Left kidney (tissue), 2 donors: ENCODE measurements around the gene TRIM14. TPM values are rescaled to one million over a fixed set of nuclear protein-coding genes. Genes with fewer than 3 reads are reported as not detected.
"Not testable (repeated sequence)": the region's sequence is repeated elsewhere in the genome, so short reads cannot be mapped to it uniquely, and the experiment has no call there.

Experiments used
- DNase-seq: peaks from one replicate; pipeline ENCODE4 v3.0.0-alpha.2; 2013
- polyA plus RNA-seq: library from polyadenylated mRNA; unstranded; fragments of 120-200 nt; gene quantifications from one replicate; pipeline ENCODE4 v1.2.1, GENCODE V29; 2013; ENCODE audit not compliant: insufficient read length

Gene TRIM14
- polyA plus RNA-seq, 1 donor, result 8.0 TPM

GRCh38 chr9:98142925-98143481 lies 24.0 kb upstream of the TRIM14 start:
- DNase-seq, result no peak

GRCh38 chr9:98142182-98142907 lies 23.3 kb upstream of the TRIM14 start:
- DNase-seq, result no peak

- DNase-seq, result no peak
These were observed 21.5 kb upstream of the TRIM14 start for GRCh38 chr9:98140503-98140902.

DNA sequence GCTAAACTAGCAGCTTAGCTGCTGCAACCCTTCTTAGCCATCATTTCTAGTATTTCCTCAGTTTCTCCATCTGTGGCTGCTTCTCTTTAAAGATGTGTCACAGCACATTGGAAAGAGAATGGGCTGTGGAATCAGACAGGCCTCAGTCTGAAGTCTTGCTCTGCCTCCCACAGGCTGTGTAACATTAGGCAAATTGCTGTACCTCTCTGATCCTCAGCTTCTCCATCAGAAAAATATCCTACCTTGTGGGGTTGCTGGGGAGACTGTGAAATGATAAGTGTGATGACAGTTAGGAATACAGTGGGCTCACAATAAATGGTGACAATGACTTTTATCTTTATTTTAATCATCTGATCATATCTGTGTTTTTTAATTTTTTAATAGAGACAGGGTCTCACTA lies 17.5 kb upstream of the TRIM14 start:
- DNase-seq, result no peak

DNA sequence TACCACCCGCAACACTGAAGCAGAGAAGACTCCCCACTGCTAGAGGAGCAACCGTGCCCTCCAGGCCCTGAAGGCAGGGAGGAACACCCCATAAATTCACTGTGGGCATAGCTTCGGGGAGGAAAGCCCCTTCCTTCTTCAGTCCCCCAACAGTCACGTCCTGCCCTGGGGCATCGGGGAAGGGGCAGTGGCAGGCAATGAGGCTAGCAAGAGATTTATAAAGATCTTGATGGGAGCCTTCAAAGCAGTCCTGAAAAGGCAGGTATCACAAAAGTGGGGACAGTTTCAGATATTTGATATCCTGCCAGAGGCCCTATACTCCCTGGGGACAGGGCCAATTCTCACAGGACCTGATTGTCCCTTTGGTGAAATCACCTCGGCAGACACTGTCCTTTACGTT lies 16.9 kb upstream of the TRIM14 start:
- no peak for DNase-seq

GRCh38 chr9:98135558-98135934 lies 16.5 kb upstream of the TRIM14 start:
- DNase-seq, result no peak

DNA sequence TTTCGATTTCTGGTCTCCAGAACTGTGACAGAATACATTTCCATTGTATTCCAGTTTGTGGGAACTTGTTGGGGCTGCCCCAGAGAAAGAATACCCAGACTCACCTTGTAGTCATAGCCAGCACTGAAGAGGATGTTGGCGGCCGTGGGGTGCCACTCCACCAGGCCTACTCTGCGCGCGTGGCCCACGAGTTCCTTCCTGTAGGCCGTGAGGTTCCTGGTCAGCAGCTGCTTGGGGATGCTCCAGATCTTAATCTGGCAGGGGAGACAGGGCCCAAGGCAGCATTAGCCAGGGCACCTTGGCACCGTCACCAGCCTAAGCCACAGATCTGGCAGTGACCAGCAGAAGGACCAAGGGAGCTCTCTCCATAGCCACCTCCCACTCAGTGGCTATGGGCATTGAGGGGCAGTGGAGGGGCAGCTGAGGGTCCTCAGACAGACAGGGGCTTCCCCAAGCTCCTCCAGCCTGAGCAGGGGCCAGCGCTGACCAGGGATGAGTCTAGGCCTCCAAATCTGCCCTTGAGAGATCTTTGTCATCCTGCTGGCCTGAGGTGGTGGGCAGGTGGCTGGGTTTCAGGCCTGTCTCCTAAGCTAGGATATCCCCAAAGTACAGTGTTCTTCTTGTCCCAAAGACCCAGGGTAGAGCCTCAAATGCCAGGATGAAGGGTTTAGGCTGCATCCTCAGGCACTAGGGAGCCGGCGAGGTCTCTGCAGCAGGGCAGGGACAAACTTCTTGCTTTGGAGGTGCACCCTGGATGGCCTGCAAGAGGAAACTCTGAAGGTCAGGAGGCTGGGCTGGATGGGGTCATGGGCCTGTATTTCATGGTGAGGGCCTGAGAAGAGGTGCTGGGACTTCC lies 15.9 kb upstream of the TRIM14 start:
- no peak for DNase-seq

DNA sequence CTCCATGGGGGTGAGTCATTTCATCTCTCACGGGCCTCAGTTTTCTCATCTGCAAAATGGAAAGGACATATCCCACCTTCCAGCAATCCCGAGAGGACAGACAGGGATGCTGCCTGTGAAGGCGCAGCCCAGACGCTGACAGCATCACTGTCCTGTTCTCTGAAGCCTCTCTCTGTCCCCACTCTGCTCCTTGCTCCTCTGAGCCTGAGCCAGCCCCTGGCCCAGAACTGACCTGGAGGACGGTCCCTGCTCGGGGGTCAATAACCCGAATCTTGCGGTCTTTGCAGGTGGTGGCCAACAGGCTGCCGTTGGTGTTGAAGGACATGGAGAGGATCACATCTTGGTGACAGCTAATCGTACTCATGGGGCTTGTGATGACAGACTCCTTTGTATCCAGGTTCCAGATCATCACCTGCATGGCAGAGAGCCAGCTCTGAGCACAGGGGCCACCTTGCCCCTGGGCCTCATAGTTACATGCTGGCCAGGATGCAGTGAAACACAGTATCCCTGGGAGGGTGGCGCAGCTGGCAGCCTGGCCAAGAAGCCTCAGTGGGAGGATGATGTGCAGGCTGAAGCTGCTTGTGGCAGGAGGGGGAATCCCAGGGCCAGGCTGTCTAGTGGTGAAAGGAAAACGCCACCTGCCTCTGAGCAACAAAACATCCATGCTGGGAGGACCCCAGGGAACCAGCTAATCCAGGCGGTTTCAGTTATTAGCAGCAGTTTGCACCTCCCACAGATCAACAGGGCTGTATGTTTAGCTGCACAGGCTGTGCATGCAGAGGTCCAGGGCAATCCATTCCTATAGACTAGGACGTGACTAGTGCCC lies 14.0 kb upstream of the TRIM14 start:
- DNase-seq, result no peak

- no peak for DNase-seq
These were observed 13.1 kb upstream of the TRIM14 start for GRCh38 chr9:98132158-98132557.

DNA sequence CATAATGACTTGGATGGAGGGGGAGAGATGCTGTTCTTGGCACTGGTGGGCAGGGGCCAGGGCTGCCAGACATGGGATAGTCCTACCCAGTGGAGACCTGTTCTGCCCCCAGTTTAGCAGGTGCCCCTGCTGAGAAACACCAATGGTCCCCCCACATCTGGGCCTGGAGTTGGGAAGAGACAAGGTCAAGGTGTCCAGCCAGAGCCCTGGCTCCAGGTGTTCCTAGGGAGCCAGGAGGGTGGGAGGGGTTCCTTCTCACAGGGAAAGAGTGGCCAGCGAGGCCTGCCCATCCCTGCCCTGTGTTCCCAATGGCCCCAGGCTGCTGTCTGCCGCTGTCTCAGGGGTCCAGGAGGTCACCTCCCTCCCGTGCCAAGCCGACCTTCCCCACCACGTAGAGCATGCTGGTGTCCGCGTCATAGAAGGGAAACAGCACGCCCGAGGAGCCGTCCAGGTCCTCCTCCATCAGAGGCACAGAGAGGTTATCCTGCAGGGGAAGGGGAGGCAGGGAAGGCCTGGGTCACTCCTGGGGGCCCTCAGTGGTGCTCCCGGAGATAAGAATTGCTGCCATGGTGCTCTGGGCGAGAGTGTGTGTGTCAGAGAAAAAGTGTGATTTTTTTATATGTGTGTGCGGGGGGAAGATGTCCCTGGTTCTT lies 11.7 kb upstream of the TRIM14 start:
- DNase-seq, result no peak

DNA sequence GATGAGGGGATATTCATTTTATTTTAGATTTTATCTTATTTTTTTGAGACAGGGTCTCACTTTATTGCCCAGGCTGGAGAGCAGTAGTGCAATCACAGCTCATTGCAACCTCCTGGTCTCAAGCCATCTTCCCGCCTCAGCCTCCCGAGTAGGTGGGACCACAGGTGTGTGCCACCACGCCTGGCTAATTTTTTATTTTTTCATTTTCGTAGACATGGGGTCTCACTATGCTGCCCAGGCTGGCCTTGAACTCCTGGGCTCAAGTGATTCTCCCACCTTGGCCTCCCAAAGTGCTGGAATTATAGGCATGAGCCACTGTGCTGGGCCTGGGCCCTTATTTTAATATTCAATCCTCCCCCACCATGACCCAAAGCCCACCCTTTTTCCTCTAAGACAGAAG lies 11.0 kb upstream of the TRIM14 start:
- DNase-seq, result not testable (repeated sequence)

DNA sequence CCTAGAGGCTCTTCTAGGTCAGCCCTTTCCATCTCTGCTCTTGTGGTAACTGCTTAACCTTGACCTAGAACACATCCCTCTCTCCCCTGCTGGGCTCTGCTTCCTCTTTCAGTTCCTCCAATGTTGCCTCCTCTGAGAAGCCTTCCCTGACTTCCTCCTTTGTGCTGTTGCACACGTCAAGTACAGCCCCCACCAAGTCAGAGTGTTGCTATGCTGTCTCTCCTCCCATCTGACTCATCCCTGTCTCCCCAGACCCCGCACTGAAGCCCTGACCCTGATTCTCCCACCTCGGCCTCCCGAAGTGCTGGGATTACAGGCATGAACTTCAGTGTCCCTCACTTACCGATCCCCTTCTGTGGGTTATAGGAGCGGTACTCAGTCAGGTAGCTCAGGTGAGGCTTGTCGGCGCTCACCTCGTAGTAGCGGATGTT lies 10.4 kb upstream of the TRIM14 start:
- no peak for DNase-seq

- DNase-seq, result no peak
These were observed 9.3 kb upstream of the TRIM14 start for GRCh38 chr9:98128316-98128715.

DNA sequence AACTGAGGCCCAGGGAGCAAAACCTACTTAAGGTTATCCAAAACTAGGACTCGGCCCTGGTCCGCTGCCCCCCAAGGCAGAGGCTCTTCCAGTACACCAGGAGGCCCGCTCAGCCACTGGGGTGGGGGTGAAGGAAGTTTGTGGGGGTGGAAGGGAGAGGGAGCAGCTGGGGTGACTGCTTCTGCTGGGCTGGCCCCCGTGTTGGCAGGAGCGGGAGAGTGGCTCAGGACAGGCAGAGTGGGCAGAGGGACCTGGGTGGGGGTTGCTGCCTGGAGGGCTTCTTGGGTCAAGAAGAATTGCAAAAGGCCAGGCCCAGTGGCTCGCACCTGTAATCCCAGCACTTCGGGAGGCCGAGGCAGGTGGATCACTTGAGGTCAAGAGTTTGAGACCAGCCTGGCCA lies 8.2 kb upstream of the TRIM14 start:
- no peak for DNase-seq

DNA sequence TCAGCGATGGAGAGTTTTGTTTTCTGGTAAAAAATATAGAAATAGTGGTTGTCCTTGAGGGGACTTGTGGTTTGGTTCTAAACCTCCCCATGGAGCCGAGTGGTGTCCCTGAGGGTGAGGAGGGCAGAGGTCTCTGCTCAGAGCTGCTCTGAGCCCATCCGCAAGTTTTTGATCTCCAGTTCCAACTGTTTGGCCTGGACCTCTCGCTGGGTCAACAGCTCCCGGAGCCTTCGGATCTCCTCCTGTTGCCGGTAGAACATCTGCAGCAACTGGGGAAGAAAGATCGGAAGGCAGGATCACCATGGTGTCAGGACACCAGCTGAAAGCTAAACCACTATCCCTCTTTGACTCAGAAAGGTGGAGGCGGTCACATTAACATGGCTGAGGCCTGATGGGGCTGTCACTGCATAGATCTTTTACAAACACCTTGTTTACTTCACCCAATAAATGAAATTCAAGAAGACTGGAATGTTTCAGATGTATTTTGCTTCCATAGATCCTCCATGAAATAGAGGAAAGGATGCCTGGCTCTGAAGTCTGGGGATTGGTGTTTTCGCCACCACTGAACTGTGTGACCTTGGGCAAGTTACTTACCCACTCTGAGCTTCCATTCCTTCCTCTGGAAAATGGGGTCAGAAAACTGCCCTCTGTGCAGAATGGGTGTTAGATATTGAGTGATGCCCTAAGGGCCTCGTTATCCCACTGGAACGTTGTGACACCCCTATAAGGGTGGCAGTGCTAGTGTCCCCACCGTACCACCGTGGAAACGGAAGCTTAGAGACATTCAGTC lies 5.8 kb upstream of the TRIM14 start:
- no peak for DNase-seq

DNA sequence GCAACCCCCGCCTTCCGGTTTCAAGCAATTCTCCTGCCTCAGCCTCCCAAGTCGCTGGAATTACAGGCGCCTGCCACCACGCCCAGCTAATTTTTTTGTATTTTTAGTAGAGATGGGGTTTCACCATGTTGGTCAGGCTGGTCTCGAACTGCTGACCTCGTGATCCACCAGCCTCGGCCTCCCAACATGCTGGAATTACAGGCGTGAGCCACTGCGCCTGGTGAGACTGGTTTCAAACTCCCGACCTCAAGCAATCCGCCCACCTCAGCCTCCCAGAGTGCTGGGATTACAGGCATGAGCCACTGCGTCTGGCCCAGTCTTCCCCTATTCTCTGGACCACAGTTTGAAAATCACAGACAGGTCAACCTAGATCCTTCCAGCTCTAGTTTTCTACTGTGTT lies 5.1 kb upstream of the TRIM14 start:
- DNase-seq, result not testable (repeated sequence)

- DNase-seq, result no peak
These were observed 2.0 kb upstream of the TRIM14 start for GRCh38 chr9:98121058-98121457.

- DNase-seq, result no peak
These were observed 1.5 kb upstream of the TRIM14 start for GRCh38 chr9:98120476-98120875.

- DNase-seq, result no peak
These were observed 910 bp downstream of the TRIM14 start for GRCh38 chr9:98117984-98118639.

DNA sequence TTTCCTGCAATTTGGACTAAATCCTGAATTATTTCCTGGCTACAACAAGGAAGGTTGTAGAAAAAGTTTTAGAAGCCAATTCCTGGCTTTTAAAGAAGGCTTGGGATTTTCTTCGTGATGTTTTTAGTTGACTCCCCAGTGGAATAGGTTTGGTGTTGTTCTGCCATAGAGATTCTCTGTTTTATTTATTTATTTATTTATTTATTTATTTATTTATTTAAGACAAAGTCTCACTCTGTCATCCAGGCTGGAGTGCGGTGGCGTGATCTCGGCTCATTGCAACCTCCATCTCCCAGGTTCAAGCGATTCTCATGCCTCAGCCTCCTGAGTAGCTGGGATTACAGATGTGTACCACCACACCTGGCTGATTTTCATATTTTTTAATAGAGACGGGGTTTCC lies 1.9 kb downstream of the TRIM14 start:
- DNase-seq, result not testable (repeated sequence)
